Loucy (cell line): Measurements from ENCODE around the gene ARHGAP31.
"Not testable (repeated sequence)": the region's sequence is repeated elsewhere in the genome, so short reads cannot be mapped to it uniquely, and the experiment has no call there.

Experiments
- EZH2phosphoT487 ChIP-seq: fragments of 200-600 bp; IDR thresholded peaks from 2 replicates; pipeline ENCODE4 v1.6.1; 2018; ENCODE audit warnings: antibody characterized with exemption, mild to moderate bottlenecking, moderate library complexity, borderline replicate concordance
- TF ChIP-seq, protein P1 (sequence below): fragments of 200-600 bp; sonication (generic); conservative IDR thresholded peaks from 2 replicates; pipeline ENCODE4 v1.5.1; 2014; ENCODE audit warnings: mild to moderate bottlenecking, antibody characterized with exemption, low read length

DNA sequence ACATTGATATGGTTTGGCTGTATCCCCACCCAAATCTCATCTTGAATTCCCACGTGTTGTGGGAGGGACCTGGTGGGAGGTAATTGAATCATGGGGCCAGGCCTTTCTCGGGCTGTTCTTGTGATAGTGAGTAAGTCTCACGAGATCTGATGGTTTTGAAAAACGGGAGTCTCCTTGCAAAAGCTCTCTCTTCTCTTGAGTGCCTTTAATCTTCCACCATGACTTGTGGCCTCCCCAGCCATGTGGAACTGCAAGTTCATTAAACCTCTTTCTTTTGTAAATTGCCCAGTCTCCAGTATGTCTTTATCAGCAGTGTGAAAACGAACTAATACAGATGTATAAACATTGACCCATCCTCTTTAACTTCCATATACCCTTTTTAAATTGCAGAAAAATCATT lies 26.6 kb downstream of the ARHGAP31 start:
- TF ChIP-seq, protein P1, sequence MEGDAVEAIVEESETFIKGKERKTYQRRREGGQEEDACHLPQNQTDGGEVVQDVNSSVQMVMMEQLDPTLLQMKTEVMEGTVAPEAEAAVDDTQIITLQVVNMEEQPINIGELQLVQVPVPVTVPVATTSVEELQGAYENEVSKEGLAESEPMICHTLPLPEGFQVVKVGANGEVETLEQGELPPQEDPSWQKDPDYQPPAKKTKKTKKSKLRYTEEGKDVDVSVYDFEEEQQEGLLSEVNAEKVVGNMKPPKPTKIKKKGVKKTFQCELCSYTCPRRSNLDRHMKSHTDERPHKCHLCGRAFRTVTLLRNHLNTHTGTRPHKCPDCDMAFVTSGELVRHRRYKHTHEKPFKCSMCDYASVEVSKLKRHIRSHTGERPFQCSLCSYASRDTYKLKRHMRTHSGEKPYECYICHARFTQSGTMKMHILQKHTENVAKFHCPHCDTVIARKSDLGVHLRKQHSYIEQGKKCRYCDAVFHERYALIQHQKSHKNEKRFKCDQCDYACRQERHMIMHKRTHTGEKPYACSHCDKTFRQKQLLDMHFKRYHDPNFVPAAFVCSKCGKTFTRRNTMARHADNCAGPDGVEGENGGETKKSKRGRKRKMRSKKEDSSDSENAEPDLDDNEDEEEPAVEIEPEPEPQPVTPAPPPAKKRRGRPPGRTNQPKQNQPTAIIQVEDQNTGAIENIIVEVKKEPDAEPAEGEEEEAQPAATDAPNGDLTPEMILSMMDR: not testable (repeated sequence)
- TF ChIP-seq EZH2phosphoT487: not testable (repeated sequence)
